Non-pigmented ciliary epithelial cell (primary cell): Measurements from ENCODE around the gene CAMSAP1.

Experiments used
- DNase-seq: peaks from one replicate; pipeline ENCODE4 v3.0.0-alpha.2; 2010; ENCODE audit warnings: low read depth

CAMSAP1 gene

DNA sequence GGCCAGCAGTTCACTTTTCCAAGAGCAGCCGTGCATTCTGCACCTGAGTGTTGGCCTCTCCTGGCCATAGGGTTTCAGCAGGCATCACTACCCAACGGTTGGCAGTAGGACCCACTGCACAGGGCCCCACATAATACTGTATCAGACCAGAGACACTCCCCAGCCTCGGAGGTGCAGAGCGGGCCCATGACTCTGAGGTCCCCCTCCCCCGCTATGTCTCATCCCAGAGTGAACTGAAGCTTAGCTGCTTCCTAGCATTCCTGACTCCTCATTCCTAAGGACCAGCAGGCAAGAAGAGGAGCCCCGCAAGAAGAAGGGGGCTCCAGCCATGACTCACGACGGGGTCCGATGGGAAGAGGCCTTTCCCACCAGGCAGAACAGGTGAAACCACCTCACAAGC is 67.2 kb downstream of the CAMSAP1 start:
- DNase-seq = no peak

- no peak for DNase-seq
Measured at GRCh38 chr9:135839516-135839915, 67.8 kb downstream of the CAMSAP1 start.

- DNase-seq = no peak
Measured at GRCh38 chr9:135835131-135835530, 72.2 kb downstream of the CAMSAP1 start.

- no peak for DNase-seq
Measured at GRCh38 chr9:135833864-135834263, 73.5 kb downstream of the CAMSAP1 start.

DNA sequence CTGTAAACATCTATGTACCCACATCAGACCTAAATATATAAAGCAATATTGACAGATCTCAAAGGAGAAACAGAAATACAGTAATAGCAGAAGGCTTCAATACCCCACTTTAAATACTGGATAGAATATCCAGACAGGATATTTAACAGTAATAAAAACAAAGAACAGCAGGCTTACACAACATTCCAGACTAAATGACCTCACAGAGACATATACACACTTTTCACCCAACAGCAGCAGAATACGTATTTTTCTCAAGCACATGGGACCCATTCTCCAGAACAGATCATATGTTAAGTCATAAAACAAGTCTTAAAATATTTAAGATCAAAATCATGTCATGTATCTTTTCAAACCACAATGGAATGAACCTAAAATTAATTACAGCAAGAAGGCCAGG is 76.8 kb downstream of the CAMSAP1 start:
- DNase-seq = peak; percentile 9

DNA sequence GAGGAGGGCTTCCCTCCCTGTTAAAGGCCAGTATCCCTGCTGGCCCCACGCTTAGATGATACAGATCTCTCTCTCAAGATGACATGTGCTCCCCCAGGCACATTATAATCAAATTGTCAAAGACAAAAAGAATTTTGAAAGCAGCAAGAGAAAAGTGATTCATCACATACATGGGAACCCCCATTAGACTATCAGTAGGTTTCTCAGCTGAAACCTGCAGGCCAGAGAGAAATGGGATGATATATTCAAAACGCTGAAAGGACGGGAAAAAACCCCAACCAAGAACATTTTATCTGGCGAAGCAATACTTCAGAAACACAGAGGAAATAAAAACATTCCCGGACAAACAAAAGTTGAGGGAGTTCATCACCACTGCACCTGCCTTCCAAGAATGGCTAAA is 78.7 kb downstream of the CAMSAP1 start:
- DNase-seq = no peak

- no peak for DNase-seq
Measured at GRCh38 chr9:135827866-135828580, 79.3 kb downstream of the CAMSAP1 start.

DNA sequence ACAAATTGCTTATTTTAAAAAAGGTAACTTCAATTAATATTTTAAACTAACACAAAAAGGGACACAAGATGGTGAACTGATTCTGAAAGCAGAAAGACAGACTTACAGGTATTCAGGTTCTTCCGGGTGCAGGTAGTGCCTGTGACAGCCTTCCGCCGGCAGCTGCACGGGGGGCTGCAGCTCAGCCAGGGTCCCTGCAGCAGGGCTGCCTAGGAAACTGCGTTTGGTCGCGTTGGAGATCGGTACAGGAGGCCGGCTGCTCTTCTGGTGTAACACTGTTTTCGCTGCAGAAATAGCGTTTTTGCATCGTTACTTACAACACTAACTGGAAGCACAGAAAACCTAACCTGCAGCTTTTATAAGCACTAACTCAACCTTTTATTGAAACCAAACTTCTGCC is 80.0 kb downstream of the CAMSAP1 start:
- no peak for DNase-seq

GRCh38 chr9:135826188-135826545 is 81.2 kb downstream of the CAMSAP1 start:
- no peak for DNase-seq

DNA sequence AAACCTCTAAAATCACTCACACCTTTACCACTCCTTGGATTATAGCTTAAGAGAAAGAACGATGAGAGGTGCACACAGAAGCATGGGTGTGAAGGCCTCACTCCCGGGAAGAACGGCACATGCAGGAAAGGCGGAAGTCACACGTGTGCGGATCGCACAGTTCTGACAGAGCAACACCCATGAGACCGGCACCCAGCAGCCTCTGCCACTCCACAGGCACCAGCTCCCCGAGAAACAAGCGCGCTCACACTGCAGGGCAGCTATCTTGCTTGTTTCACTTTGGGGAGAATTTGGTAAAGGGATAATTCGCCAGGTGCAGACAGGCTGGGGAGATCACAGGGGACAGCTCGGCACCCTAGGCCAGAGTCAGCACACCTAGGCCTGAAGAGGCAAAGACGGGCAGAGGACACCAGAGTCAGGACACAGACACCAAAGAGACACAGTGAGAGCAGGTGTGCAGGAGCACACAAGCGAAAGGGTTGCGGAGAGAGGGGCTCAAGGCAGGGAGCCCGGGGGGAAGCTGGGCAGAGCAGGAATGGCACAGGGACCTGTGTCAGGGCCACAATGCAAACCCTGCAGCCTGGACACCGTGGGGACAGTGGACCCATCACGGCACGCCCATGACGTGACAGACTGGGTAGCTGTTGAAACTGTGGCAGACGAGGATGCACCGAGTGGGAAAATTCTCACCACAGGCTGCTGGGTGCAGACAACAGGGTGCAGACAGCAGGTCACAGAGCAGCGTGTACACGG is 81.7 kb downstream of the CAMSAP1 start:
- DNase-seq = no peak

DNA sequence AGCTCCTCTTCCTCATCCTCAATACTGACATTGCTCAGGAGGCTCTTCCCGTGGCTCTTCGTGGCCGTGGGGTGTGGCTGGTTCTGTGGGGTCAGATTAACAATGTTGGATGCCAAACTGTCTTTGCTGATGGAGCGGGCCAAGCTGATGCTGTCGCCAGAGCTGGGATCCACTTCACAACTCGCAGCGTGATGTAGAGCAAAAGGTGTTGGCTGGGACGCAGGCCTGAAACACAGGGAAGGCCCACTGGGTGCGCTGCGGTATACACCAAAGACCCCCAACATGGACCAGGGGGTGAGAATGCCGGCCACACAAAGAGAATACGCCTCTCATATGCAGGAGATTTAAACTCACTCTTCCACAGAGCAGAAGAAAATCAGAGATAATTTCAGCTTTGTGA is 84.3 kb downstream of the CAMSAP1 start:
- no peak for DNase-seq

- DNase-seq = no peak
Measured at GRCh38 chr9:135822374-135822755, 85.0 kb downstream of the CAMSAP1 start.

- DNase-seq = no peak
Measured at GRCh38 chr9:135821733-135822373, 85.5 kb downstream of the CAMSAP1 start.

DNA sequence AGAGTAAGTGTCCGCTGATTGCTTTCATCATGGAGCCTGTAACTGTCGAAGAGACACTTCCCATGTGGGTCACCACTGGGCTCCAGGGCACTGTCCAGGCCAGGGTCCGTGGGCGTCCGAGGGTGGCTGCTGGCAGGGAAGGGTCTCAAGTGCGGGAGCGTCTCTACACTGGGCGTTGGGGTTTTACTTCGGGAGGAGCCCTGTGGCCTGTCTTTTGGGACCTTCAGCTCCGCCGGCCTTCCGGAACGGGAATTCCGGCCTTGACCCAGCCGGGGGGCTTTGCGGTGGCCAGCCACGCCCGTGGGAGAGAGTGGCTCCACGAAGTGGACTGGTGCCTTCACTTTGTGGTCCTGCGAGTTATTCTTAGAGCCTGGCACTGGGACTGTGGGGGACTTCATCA is 86.2 kb downstream of the CAMSAP1 start:
- DNase-seq = no peak

DNA sequence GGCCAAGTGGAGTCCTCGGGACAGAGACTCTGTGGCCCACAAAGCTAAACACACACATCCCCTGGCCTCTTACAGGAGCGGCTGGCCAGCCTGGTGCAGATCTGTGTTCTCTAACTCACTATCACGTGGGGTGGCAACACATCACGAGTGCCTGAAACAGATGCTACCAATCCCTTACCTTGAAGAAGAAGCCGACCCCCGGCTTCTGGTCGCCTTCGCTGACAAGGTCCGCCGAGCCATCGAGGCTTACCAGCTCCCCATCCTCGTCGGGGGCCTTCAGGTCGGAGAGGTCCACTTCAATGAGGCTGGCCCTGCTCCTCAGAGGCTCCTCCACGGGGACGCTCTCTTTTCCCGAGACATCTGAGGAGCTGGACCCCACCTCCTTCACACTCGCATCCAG is 86.7 kb downstream of the CAMSAP1 start:
- DNase-seq = no peak

- no peak for DNase-seq
Measured at GRCh38 chr9:135819905-135820304, 87.4 kb downstream of the CAMSAP1 start.

GRCh38 chr9:135818718-135819475 is 88.4 kb downstream of the CAMSAP1 start:
- DNase-seq = no peak

GRCh38 chr9:135817951-135818717 is 89.2 kb downstream of the CAMSAP1 start:
- DNase-seq = no peak

DNA sequence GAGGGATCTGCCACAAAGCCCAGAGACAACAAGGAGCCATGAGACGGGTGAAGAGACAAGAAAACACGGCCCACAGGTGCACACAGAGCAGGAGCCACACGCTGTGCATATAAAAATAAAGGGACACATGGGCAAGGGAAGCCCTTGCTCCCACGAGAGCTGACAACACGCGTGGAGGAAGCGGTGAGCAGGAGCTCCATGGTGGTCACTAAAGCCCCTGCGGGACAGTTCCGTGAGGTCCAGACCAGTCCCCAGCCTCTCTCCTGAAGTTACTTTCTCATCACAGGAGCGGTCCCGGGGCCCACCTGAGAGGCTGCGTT is 90.7 kb downstream of the CAMSAP1 start:
- no peak for DNase-seq

DNA sequence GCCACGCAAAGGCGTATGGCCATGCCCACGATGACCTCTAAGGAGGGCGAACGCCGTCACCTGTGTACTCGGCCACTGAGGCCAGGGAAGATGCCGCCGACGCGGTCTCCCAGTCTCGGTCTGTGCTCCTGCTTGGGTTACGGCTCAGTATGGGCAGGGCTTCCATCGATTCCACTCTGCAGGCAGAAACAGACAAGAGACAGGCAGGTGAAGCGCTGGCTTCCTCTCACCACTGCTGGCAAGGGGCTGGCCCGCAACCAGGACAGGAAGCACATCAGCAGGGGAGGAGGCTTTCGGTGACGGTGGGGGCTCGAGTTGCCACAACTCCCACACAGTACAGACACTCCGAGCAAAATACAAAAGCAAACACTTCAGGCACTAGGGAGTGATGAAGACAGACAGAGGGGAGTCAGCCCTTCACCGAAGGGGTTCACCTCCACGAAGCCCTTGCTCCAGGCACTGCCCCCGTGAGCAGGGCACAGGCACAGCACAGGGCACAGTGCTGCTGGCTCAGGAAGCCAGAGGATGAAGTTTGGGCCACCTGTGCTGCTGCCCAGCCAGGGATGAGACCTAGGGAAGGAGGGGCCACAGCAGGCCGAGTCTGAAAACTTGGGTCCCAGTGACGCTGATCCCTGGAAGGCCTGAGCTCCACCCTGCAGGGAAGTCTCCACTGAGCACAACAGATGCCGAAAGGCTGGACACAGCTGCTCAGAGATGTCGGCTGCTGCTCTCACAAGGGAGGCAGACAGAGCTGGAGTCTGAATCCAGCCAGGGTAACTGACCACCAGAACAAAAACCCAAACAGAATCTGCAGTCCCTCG is 91.3 kb downstream of the CAMSAP1 start:
- no peak for DNase-seq

GRCh38 chr9:135815413-135815812 is 91.9 kb downstream of the CAMSAP1 start:
- DNase-seq = no peak
